ENCODE data around the gene KIFC3.

Gene KIFC3

DNA sequence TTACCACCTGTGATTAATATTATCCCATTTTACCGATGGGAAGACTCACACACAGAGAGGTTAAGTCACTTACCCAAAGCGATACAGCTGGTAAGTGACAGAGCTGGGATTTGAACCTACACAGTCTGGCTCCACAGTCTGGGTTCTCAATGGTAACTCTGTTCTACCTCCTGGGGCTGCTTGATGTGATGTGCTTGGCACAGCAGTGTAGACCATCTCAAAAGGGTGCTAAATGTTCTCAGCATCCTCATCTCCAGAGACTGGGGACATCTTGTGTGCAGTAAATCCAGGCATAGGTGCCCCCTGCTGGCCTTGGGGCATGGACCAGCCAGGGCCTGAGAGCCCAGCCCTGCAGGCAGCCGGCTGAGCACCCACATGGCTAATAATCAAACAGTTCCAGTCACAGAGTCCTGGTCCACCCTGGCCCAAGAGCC lies 82.1 kb downstream of the KIFC3 start:
- no peaks in the 10 kb centered on the region for H3K4me1 ChIP-seq (ENCODE audit: control insufficient read depth, insufficient read depth, low read length)
- ChIA-PET CTCF (interaction anchor here (0.6 to 1.1 kb wide), 5 partner anchors 12 to 1350 kb away, joined by 3 to 4 read pairs (median 3); no protein-coding TSS in a partner anchor), POLR2A (no interaction called here)
- H3K9me3 ChIP-seq (ENCODE audit: control insufficient read depth, insufficient read depth, low read depth, low read length): no peaks in the 10 kb centered on the region
- H3K27ac ChIP-seq (ENCODE audit: extremely low read depth, low read depth, low read length): no peak overlapping the region
- H3K36me3 ChIP-seq (ENCODE audit: control insufficient read depth in 2 of 2, insufficient read depth in 1 of 2, low read length in 2 of 2): no peaks in the 10 kb centered on the region
- H3K4me3 ChIP-seq (ENCODE audit: low read depth, low read length): no peak overlapping the region
- peak; percentile 74 for TF ChIP-seq CTCF (tag by site-specific recombination; IDR thresholded peaks at IDR 0.05)
- TF ChIP-seq ZNF404 (tag by site-specific recombination; IDR thresholded peaks at IDR 0.05): no peak
- TF ChIP-seq ZIC2 (tag by site-specific recombination; IDR thresholded peaks at IDR 0.05): peak; percentile 35

DNA sequence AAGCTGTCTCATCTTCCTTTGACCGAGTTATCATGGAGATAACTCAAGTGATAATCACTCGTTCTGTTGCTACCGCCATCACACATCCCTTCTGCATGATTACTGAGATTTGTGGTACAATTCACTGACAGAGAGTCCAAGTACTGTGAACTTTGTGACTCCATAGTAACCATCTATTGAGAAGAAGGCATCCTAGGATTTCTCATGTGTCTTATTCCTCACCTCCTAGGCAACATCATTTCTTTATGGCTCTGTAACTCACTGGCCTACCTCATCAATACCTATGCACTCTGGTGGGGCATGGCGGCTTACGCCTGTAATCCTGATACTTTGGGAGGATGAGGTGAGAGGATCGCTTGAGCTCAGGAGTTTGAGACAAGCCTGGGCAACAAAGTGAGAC lies 88.2 kb downstream of the KIFC3 start:
- no peaks in the 10 kb centered on the region for H3K36me3 ChIP-seq (ENCODE audit: control insufficient read depth in 2 of 2, insufficient read depth in 1 of 2, low read length in 2 of 2)
- no peak overlapping the region for H3K4me3 ChIP-seq (ENCODE audit: low read depth, low read length)
- TF ChIP-seq ZNF521 (tag by site-specific recombination; IDR thresholded peaks at IDR 0.05) (no peak), ZNF555 (tag by site-specific recombination; conservative IDR thresholded peaks at IDR 0.05) (no peak), MEIS1 (CRISPR knock-in tag; IDR thresholded peaks at IDR 0.05; ENCODE audit: borderline replicate concordance) (no peak), ZNF391 (tag by site-specific recombination; IDR thresholded peaks at IDR 0.05; ENCODE audit: borderline replicate concordance, low read depth) (no peak), ZNF114 (tag by site-specific recombination; IDR thresholded peaks at IDR 0.05) (no peak), ZNF830 (tag by site-specific recombination; IDR thresholded peaks at IDR 0.05; ENCODE audit: low read depth) (no peak), ZBTB21 (tag by site-specific recombination; IDR thresholded peaks at IDR 0.05) (no peak), ZNF624 (tag by site-specific recombination; IDR thresholded peaks at IDR 0.05) (no peak), ZNF623 (tag by site-specific recombination; IDR thresholded peaks at IDR 0.05) (no peak), ZNF621 (tag by site-specific recombination; IDR thresholded peaks at IDR 0.05) (no peak), ZNF169 (tag by site-specific recombination; IDR thresholded peaks at IDR 0.05) (no peak), ZNF571 (tag by site-specific recombination; IDR thresholded peaks at IDR 0.05) (no peak), WT1 (tag by site-specific recombination; IDR thresholded peaks at IDR 0.05) (no peak), ZNF510 (tag by site-specific recombination; IDR thresholded peaks at IDR 0.05; ENCODE audit: insufficient replicate concordance) (no peak), TRIM28 (IDR thresholded peaks at IDR 0.05; ENCODE audit: borderline replicate concordance, low read length) (no peak), ZNF747 (tag by site-specific recombination; IDR thresholded peaks at IDR 0.05) (no peak), MZF1 (tag by site-specific recombination; IDR thresholded peaks at IDR 0.05; ENCODE audit: borderline replicate concordance) (no peak), ZNF140 (tag by site-specific recombination; IDR thresholded peaks at IDR 0.05) (no peak)
- TF ChIP-seq, protein P1, sequence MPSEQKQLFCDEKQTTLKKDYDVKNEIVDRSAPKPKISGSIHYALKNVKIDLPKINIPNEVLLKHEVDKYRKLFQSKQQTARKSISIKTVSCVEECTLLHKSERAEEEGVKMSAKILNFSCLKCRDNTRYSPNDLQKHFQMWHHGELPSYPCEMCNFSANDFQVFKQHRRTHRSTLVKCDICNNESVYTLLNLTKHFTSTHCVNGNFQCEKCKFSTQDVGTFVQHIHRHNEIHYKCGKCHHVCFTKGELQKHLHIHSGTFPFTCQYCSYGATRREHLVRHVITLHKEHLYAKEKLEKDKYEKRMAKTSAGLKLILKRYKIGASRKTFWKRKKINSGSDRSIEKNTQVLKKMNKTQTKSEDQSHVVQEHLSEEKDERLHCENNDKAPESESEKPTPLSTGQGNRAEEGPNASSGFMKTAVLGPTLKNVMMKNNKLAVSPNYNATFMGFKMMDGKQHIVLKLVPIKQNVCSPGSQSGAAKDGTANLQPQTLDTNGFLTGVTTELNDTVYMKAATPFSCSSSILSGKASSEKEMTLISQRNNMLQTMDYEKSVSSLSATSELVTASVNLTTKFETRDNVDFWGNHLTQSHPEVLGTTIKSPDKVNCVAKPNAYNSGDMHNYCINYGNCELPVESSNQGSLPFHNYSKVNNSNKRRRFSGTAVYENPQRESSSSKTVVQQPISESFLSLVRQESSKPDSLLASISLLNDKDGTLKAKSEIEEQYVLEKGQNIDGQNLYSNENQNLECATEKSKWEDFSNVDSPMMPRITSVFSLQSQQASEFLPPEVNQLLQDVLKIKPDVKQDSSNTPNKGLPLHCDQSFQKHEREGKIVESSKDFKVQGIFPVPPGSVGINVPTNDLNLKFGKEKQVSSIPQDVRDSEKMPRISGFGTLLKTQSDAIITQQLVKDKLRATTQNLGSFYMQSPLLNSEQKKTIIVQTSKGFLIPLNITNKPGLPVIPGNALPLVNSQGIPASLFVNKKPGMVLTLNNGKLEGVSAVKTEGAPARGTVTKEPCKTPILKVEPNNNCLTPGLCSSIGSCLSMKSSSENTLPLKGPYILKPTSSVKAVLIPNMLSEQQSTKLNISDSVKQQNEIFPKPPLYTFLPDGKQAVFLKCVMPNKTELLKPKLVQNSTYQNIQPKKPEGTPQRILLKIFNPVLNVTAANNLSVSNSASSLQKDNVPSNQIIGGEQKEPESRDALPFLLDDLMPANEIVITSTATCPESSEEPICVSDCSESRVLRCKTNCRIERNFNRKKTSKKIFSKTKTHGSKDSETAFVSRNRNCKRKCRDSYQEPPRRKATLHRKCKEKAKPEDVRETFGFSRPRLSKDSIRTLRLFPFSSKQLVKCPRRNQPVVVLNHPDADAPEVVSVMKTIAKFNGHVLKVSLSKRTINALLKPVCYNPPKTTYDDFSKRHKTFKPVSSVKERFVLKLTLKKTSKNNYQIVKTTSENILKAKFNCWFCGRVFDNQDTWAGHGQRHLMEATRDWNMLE (tag by site-specific recombination; conservative IDR thresholded peaks at IDR 0.05; ENCODE audit: low read depth): no peak
- no peaks in the 10 kb centered on the region for H3K4me1 ChIP-seq (ENCODE audit: control insufficient read depth, insufficient read depth, low read length)
- no peaks in the 10 kb centered on the region for H3K9me3 ChIP-seq (ENCODE audit: control insufficient read depth, insufficient read depth, low read depth, low read length)
- no peak overlapping the region for H3K27ac ChIP-seq (ENCODE audit: extremely low read depth, low read depth, low read length)
- ChIA-PET POLR2A (interaction anchor here (0.6 kb wide), 2 partner anchors 171 to 424 kb away, joined by 4 to 7 read pairs; no protein-coding TSS in a partner anchor), CTCF (no interaction called here)
